Neutrophil (primary cell): ENCODE measurements around the gene KRT6A.

Experiments used
- H3K27ac ChIP-seq: fragments of 200-600 bp; sonication (generic); 2 replicates; pipeline ENCODE4 v1.5.1; 2016; ENCODE audit warnings: mild to moderate bottlenecking, moderate library complexity
- H3K27me3 ChIP-seq: fragments of 200-600 bp; sonication (generic); 2 replicates; pipeline ENCODE4 v1.6.0; 2016; ENCODE audit warnings: mild to moderate bottlenecking
- H3K36me3 ChIP-seq: fragments of 200-600 bp; sonication (generic); 2 replicates; pipeline ENCODE4 v1.5.1; 2017
- H3K4me1 ChIP-seq, 2 experiments: fragments of 200-600 bp in 1 of 2; sonication (generic) in 1 of 2; 1 replicate in 1 of 2; 2 replicates in 1 of 2; pipeline versions ENCODE4 v1.5.1 to v1.6.1; 2013 to 2016; ENCODE audit warnings: low read depth in 1 of 2, low read length in 1 of 2, mild to moderate bottlenecking in 1 of 2, moderate library complexity in 1 of 2; ENCODE audit not compliant: control insufficient read depth in 1 of 2, insufficient read depth in 1 of 2
- H3K4me3 ChIP-seq, 2 experiments: fragments of 200-600 bp in 1 of 2; sonication (generic) in 1 of 2; 1 replicate in 1 of 2; 2 replicates in 1 of 2; pipeline ENCODE4 v1.5.1; 2013 to 2016; ENCODE audit warnings: low read depth in 1 of 2, low read length in 1 of 2, mild to moderate bottlenecking in 1 of 2, moderate library complexity in 1 of 2
- H3K9me3 ChIP-seq: fragments of 200-600 bp; sonication (generic); 2 replicates; pipeline ENCODE4 v1.5.1; 2016
- CTCF ChIP-seq: fragments of 200-600 bp; sonication (generic); IDR thresholded peaks from 2 replicates; pipeline ENCODE4 v1.5.1; 2016; ENCODE audit warnings: antibody characterized with exemption

KRT6A gene

GRCh38 chr12:52439845-52440244 lies 53.2 kb downstream of the KRT6A start:
- no peak overlapping the region for H3K27ac ChIP-seq
- TF ChIP-seq CTCF = no peak
- H3K4me1 ChIP-seq = no peaks in the 10 kb centered on the region
- H3K27me3 ChIP-seq = peaks cover 27% of the 10 kb centered on the region
- H3K9me3 ChIP-seq = no peaks in the 10 kb centered on the region
- H3K4me3 ChIP-seq = no peak overlapping the region
- no peaks in the 10 kb centered on the region for H3K36me3 ChIP-seq

- Histone ChIP-seq H3K27ac (no peak overlapping the region), H3K4me1 (no peaks in the 10 kb centered on the region), H3K4me3 (no peak overlapping the region), H3K9me3 (no peaks in the 10 kb centered on the region), H3K36me3 (no peaks in the 10 kb centered on the region), H3K27me3 (peaks cover 27% of the 10 kb centered on the region)
- TF ChIP-seq CTCF = no peak
Measured at GRCh38 chr12:52439420-52439819, 53.6 kb downstream of the KRT6A start.

GRCh38 chr12:52438305-52439301 lies 54.5 kb downstream of the KRT6A start:
- no peak overlapping the region for H3K4me3 ChIP-seq
- H3K27me3 ChIP-seq = peaks cover 24% of the 10 kb centered on the region
- no peaks in the 10 kb centered on the region for H3K9me3 ChIP-seq
- no peaks in the 10 kb centered on the region for H3K36me3 ChIP-seq
- no peak for TF ChIP-seq CTCF
- no peak overlapping the region for H3K27ac ChIP-seq
- no peaks in the 10 kb centered on the region for H3K4me1 ChIP-seq

GRCh38 chr12:52437508-52437907 lies 55.5 kb downstream of the KRT6A start:
- Histone ChIP-seq H3K36me3 (no peaks in the 10 kb centered on the region), H3K9me3 (no peaks in the 10 kb centered on the region), H3K4me3 (no peak overlapping the region), H3K27me3 (peaks cover 14% of the 10 kb centered on the region), H3K4me1 (no peaks in the 10 kb centered on the region), H3K27ac (no peak overlapping the region)
- no peak for TF ChIP-seq CTCF
